WTC11 (cell line): ENCODE results near the gene PDIA6. TPM values are rescaled to one million over a fixed set of nuclear protein-coding genes. Genes with fewer than 3 reads are reported as not detected.

ENCODE experiments used
- ATAC-seq: fragments of 200-7000 bp; cut with Tn5 transposase; 2 replicates; pipeline ENCODE4 v1.10.0; 2021; ENCODE audit warnings: mild to moderate bottlenecking, moderate library complexity
- CTCF ChIA-PET: fragments of 300-600 bp; sonication (Branson Sonifier 250); formaldehyde crosslinking; loops from one replicate; lab custom pipeline; 2021; ENCODE audit warnings: antibody characterized with exemption; lab: Charles Lee
- POLR2A ChIA-PET: fragments of 350-600 bp; sonication (Branson Sonifier 250); formaldehyde crosslinking; loops from one replicate; lab custom pipeline; 2021; ENCODE audit warnings: antibody characterized with exemption; lab: Charles Lee
- DNase-seq: peaks from one replicate; pipeline ENCODE4 v3.0.0; 2021; ENCODE audit warnings: low spot score
- H3K27ac Mint-ChIP-seq: 2 replicates; pipeline ENCODE4 v1.8.0; 2021; ENCODE audit warnings: mixed read lengths
- H3K27me3 Mint-ChIP-seq: 2 replicates; pipeline ENCODE4 v1.8.0; 2021; ENCODE audit warnings: low read depth, mild to moderate bottlenecking, moderate library complexity, mixed read lengths
- H3K36me3 Mint-ChIP-seq: 2 replicates; pipeline ENCODE4 v1.8.0; 2021; ENCODE audit warnings: mixed read lengths
- H3K4me1 Mint-ChIP-seq: 2 replicates; pipeline ENCODE4 v1.8.0; 2022; ENCODE audit warnings: mixed read lengths
- H3K4me3 Mint-ChIP-seq: 2 replicates; pipeline ENCODE4 v1.8.0; 2021; ENCODE audit warnings: mild to moderate bottlenecking, moderate library complexity, mixed read lengths
- H3K9me3 Mint-ChIP-seq: 2 replicates; pipeline ENCODE4 v1.8.0; 2021; ENCODE audit warnings: mixed read lengths
- CREB1 ChIP-seq: sonication (generic); formaldehyde crosslinking; IDR thresholded peaks from 2 replicates; pipeline ENCODE4 v1.8.0; 2023; ENCODE audit warnings: mild to moderate bottlenecking, missing genetic modification reagents
- ETV6 ChIP-seq: sonication (generic); formaldehyde crosslinking; IDR thresholded peaks from 2 replicates; pipeline ENCODE4 v1.8.1; 2022; ENCODE audit warnings: mild to moderate bottlenecking, missing genetic modification reagents
- FOXJ3 ChIP-seq: sonication (generic); formaldehyde crosslinking; IDR thresholded peaks from 2 replicates; pipeline ENCODE4 v1.9.0; 2021; ENCODE audit warnings: missing genetic modification reagents, mild to moderate bottlenecking, borderline replicate concordance
- GTF2I ChIP-seq: fragments of 250-450 bp; sonication (Bioruptor Pico); conservative IDR thresholded peaks from 2 replicates; pipeline ENCODE4 v1.4.0; 2021; ENCODE audit warnings: mild to moderate bottlenecking
- ZNF138 ChIP-seq: sonication (generic); formaldehyde crosslinking; conservative IDR thresholded peaks from 2 replicates; pipeline ENCODE4 v1.8.1; 2022; ENCODE audit warnings: mild to moderate bottlenecking, moderate library complexity, missing genetic modification reagents
- ZNF263 ChIP-seq: sonication (generic); formaldehyde crosslinking; IDR thresholded peaks from 2 replicates; pipeline ENCODE4 v1.8.1; 2022; ENCODE audit warnings: low read depth, mild to moderate bottlenecking, moderate library complexity, missing genetic modification reagents
- ZNF425 ChIP-seq: fragments of 250-450 bp; sonication (Bioruptor Pico); conservative IDR thresholded peaks from 2 replicates; pipeline ENCODE4 v1.9.0; 2021; ENCODE audit warnings: mild to moderate bottlenecking
- ZNF532 ChIP-seq: fragments of 250-450 bp; sonication (Bioruptor Pico); IDR thresholded peaks from 2 replicates; pipeline ENCODE4 v1.9.0; 2021; ENCODE audit warnings: mild to moderate bottlenecking, borderline replicate concordance
- ZSCAN18 ChIP-seq: fragments of 250-450 bp; sonication (Bioruptor Pico); IDR thresholded peaks from 2 replicates; pipeline ENCODE4 v2.1.2; 2022; ENCODE audit warnings: mild to moderate bottlenecking, moderate library complexity
- total RNA-seq: library from RNA; stranded (reverse); gene quantifications from 3 replicates; pipeline ENCODE4 v1.2.3, GENCODE V29; 2021
- TF ChIP-seq, protein P1 (sequence below): sonication (generic); formaldehyde crosslinking; IDR thresholded peaks from 2 replicates; pipeline ENCODE4 v1.8.1; 2022; ENCODE audit warnings: mild to moderate bottlenecking, missing genetic modification reagents, moderate library complexity, borderline replicate concordance
- TF ChIP-seq, protein P2 (sequence below): sonication (generic); formaldehyde crosslinking; conservative IDR thresholded peaks from 2 replicates; pipeline ENCODE4 v1.8.1; 2022; ENCODE audit warnings: mild to moderate bottlenecking, missing genetic modification reagents
- TF ChIP-seq, protein P3 (sequence below): sonication (generic); formaldehyde crosslinking; IDR thresholded peaks from 2 replicates; pipeline ENCODE4 v1.8.1; 2023; ENCODE audit warnings: mild to moderate bottlenecking, missing genetic modification reagents

PDIA6 gene
- total RNA-seq, 1 experiment from 2014 or later = 331 TPM

- TF ChIP-seq ZNF425 (CRISPR knock-in tag) = no peak
Observed at GRCh38 chr2:10830203-10830602, 17.6 kb upstream of the PDIA6 start (continued).

GRCh38 chr2:10829299-10829698 lies 16.7 kb upstream of the PDIA6 start:
- Mint-ChIP-seq H3K36me3 (no peaks in the 10 kb centered on the region), H3K4me1 (peaks cover 14% of the 10 kb centered on the region), H3K27me3 (peaks cover 22% of the 10 kb centered on the region), H3K4me3 (no peak overlapping the region), H3K9me3 (peaks cover 7% of the 10 kb centered on the region), H3K27ac (no peak overlapping the region)
- ChIA-PET CTCF (interaction anchor here (0.8 to 8.3 kb wide), 7 partner anchors 12 to 303 kb away, joined by 3 to 231 read pairs (median 4); a partner anchor contains a TSS), POLR2A (interaction anchor here (0.6 kb wide), 1 partner anchor 341 kb away, joined by 3 read pairs; no protein-coding TSS in a partner anchor)
- TF ChIP-seq, protein P1, sequence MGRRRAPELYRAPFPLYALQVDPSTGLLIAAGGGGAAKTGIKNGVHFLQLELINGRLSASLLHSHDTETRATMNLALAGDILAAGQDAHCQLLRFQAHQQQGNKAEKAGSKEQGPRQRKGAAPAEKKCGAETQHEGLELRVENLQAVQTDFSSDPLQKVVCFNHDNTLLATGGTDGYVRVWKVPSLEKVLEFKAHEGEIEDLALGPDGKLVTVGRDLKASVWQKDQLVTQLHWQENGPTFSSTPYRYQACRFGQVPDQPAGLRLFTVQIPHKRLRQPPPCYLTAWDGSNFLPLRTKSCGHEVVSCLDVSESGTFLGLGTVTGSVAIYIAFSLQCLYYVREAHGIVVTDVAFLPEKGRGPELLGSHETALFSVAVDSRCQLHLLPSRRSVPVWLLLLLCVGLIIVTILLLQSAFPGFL = no peak
- TF ChIP-seq CREB1 (CRISPR knock-in tag) (no peak), FOXJ3 (CRISPR knock-in tag) (no peak), ZNF138 (CRISPR knock-in tag) (no peak)
- TF ChIP-seq, protein P2, sequence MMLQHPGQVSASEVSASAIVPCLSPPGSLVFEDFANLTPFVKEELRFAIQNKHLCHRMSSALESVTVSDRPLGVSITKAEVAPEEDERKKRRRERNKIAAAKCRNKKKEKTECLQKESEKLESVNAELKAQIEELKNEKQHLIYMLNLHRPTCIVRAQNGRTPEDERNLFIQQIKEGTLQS = no peak
- no peak for DNase-seq
- no peak for ATAC-seq

DNA sequence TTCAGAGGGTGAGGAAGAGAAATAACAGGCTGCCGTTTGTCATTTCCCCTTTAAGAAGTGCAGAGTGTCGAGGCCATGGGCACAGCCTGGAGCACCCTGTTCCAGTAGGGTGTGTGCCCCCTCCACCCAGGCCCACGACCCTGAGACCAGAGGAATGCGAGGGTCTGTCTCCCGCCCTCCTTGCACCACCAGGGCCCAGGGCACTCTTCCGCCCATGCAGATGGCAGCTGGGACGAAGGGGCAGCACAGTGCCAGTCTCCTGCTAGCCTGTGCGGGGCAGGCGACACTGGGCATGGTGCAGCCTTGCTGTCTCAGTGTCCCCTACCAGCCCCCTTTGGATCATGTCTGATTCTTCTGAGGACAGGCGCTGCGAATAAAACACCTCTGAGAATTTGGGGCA lies 15.8 kb upstream of the PDIA6 start:
- Mint-ChIP-seq H3K27ac (no peak overlapping the region), H3K4me3 (no peak overlapping the region), H3K36me3 (no peaks in the 10 kb centered on the region), H3K4me1 (peaks cover 14% of the 10 kb centered on the region), H3K27me3 (peaks cover 18% of the 10 kb centered on the region), H3K9me3 (peaks cover 7% of the 10 kb centered on the region)
- ChIA-PET CTCF (interaction anchor here (1.2 to 8.3 kb wide), 4 partner anchors 11 to 303 kb away, joined by 3 to 231 read pairs (median 36); a partner anchor contains a TSS), POLR2A (no interaction called here)
- no peak for ATAC-seq
- no peak for DNase-seq
- TF ChIP-seq, protein P3, sequence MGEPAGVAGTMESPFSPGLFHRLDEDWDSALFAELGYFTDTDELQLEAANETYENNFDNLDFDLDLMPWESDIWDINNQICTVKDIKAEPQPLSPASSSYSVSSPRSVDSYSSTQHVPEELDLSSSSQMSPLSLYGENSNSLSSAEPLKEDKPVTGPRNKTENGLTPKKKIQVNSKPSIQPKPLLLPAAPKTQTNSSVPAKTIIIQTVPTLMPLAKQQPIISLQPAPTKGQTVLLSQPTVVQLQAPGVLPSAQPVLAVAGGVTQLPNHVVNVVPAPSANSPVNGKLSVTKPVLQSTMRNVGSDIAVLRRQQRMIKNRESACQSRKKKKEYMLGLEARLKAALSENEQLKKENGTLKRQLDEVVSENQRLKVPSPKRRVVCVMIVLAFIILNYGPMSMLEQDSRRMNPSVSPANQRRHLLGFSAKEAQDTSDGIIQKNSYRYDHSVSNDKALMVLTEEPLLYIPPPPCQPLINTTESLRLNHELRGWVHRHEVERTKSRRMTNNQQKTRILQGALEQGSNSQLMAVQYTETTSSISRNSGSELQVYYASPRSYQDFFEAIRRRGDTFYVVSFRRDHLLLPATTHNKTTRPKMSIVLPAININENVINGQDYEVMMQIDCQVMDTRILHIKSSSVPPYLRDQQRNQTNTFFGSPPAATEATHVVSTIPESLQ (CRISPR knock-in tag) = no peak

GRCh38 chr2:10826625-10827024 lies 14.0 kb upstream of the PDIA6 start:
- H3K36me3 Mint-ChIP-seq = no peaks in the 10 kb centered on the region
- TF ChIP-seq ZSCAN18 (no peak), ZNF263 (CRISPR knock-in tag) (no peak), ETV6 (no peak), ZNF532 (CRISPR knock-in tag) (no peak), GTF2I (no peak)
- ChIA-PET POLR2A (no interaction called here), CTCF (no interaction called here)
- ATAC-seq (no peak), DNase-seq (no peak)
- H3K4me1 Mint-ChIP-seq = peaks cover 4% of the 10 kb centered on the region
- H3K4me3 Mint-ChIP-seq = no peak overlapping the region
- H3K27ac Mint-ChIP-seq = no peak overlapping the region
- peaks cover 7% of the 10 kb centered on the region for H3K9me3 Mint-ChIP-seq
- H3K27me3 Mint-ChIP-seq = peaks cover 4% of the 10 kb centered on the region; the same call in 1 of the 2 replicates
